Activated CD4-positive, CD25-positive, alpha-beta regulatory T cell treated with anti-CD3 and anti-CD28 coated beads, Interleukin-2, amount 50 U/mL, for 16 hours (primary cell): Measurements from ENCODE around the gene NAV3.

Experiments
- DNase-seq: peaks from one replicate; pipeline ENCODE4 v3.0.0-alpha.2; 2020; ENCODE audit warnings: low read depth, low spot score

Gene NAV3

GRCh38 chr12:78118036-78118435 lies 287.3 kb downstream of the NAV3 start:
- no peak for DNase-seq

- DNase-seq: no peak
These were observed 287.8 kb downstream of the NAV3 start for GRCh38 chr12:78118486-78118885.

- no peak for DNase-seq
These were observed 288.7 kb downstream of the NAV3 start for GRCh38 chr12:78119351-78119918.

GRCh38 chr12:78120306-78120705 lies 289.6 kb downstream of the NAV3 start:
- DNase-seq: no peak

GRCh38 chr12:78120866-78121560 lies 290.3 kb downstream of the NAV3 start:
- DNase-seq: no peak

GRCh38 chr12:78121969-78122610 lies 291.4 kb downstream of the NAV3 start:
- DNase-seq: no peak

GRCh38 chr12:78128211-78128610 lies 297.5 kb downstream of the NAV3 start:
- DNase-seq: no peak

GRCh38 chr12:78143717-78144116 lies 313.0 kb downstream of the NAV3 start:
- DNase-seq: no peak

- DNase-seq: no peak
These were observed 314.7 kb downstream of the NAV3 start for GRCh38 chr12:78145398-78145797.

GRCh38 chr12:78146365-78146772 lies 315.7 kb downstream of the NAV3 start:
- no peak for DNase-seq

GRCh38 chr12:78149459-78149858 lies 318.8 kb downstream of the NAV3 start:
- DNase-seq: no peak

GRCh38 chr12:78155546-78155945 lies 324.9 kb downstream of the NAV3 start:
- DNase-seq: no peak

- DNase-seq: no peak
These were observed 326.1 kb downstream of the NAV3 start for GRCh38 chr12:78156751-78157150.

- DNase-seq: no peak
These were observed 326.5 kb downstream of the NAV3 start for GRCh38 chr12:78157199-78157598.

- DNase-seq: no peak
These were observed 333.5 kb downstream of the NAV3 start for GRCh38 chr12:78164154-78164553.

GRCh38 chr12:78167510-78167909 lies 336.8 kb downstream of the NAV3 start:
- no peak for DNase-seq

- no peak for DNase-seq
These were observed 340.4 kb downstream of the NAV3 start for GRCh38 chr12:78171061-78171460.

GRCh38 chr12:78176643-78177042 lies 345.9 kb downstream of the NAV3 start:
- DNase-seq: no peak

GRCh38 chr12:78177298-78177697 lies 346.6 kb downstream of the NAV3 start:
- DNase-seq: no peak

GRCh38 chr12:78179346-78179745 lies 348.7 kb downstream of the NAV3 start:
- DNase-seq: no peak

- no peak for DNase-seq
These were observed 351.0 kb downstream of the NAV3 start for GRCh38 chr12:78181544-78182162.

GRCh38 chr12:78183824-78184223 lies 353.1 kb downstream of the NAV3 start:
- DNase-seq: no peak

- DNase-seq: no peak
These were observed 354.4 kb downstream of the NAV3 start for GRCh38 chr12:78185109-78185508.
